Endodermal cell (in vitro differentiated cells): ENCODE data around the gene RAB3GAP2. TPM values are rescaled to one million over a fixed set of nuclear protein-coding genes. Genes with fewer than 3 reads are reported as not detected.
A peak's percentile ranks its signal among the peaks of the same experiment; 100 is the strongest.
"Not testable (repeated sequence)": the region's sequence is repeated elsewhere in the genome, so short reads cannot be mapped to it uniquely, and the experiment has no call there.

Experiments used
- DNase-seq: peaks from one replicate; pipeline ENCODE4 v3.0.0-alpha.2; 2017
- H3K27ac ChIP-seq: 2 replicates; pipeline ENCODE4 v1.5.1; 2013; ENCODE audit warnings: mild to moderate bottlenecking, low read depth, low read length, moderate library complexity
- H3K27me3 ChIP-seq: 2 replicates; pipeline ENCODE4 v1.6.1; 2013; ENCODE audit warnings: mild to moderate bottlenecking, low read length, moderate library complexity; ENCODE audit not compliant: insufficient read depth, control insufficient read depth, poor library complexity, severe bottlenecking
- H3K36me3 ChIP-seq: 2 replicates; pipeline ENCODE4 v1.7.0; 2013; ENCODE audit warnings: mild to moderate bottlenecking, low read length, moderate library complexity; ENCODE audit not compliant: control insufficient read depth, insufficient read depth
- H3K4me1 ChIP-seq: one replicate; pipeline ENCODE4 v1.7.0; 2013; ENCODE audit warnings: low read length; ENCODE audit not compliant: control insufficient read depth, insufficient read depth
- H3K4me3 ChIP-seq: 2 replicates; pipeline ENCODE4 v1.5.1; 2013; ENCODE audit warnings: mild to moderate bottlenecking, low read length, moderate library complexity
- H3K9ac ChIP-seq: 2 replicates; pipeline ENCODE4 v1.6.1; 2013; ENCODE audit warnings: mild to moderate bottlenecking, low read length, moderate library complexity; ENCODE audit not compliant: poor library complexity, severe bottlenecking; ENCODE audit errors: extremely low read depth
- H3K9me3 ChIP-seq: 2 replicates; pipeline ENCODE4 v1.6.1; 2013; ENCODE audit warnings: mild to moderate bottlenecking, low read length, moderate library complexity; ENCODE audit not compliant: control insufficient read depth
- H3K27ac Mint-ChIP-seq: 2 replicates; pipeline ENCODE4 v1.8.0; 2020; ENCODE audit warnings: mixed read lengths
- H3K27me3 Mint-ChIP-seq: 2 replicates; pipeline ENCODE4 v1.8.0; 2021; ENCODE audit warnings: mild to moderate bottlenecking, mixed read lengths; ENCODE audit not compliant: insufficient read depth
- H3K36me3 Mint-ChIP-seq: 2 replicates; pipeline ENCODE4 v1.8.0; 2020; ENCODE audit warnings: low read depth, mixed read lengths
- H3K4me1 Mint-ChIP-seq: 2 replicates; pipeline ENCODE4 v1.8.0; 2020; ENCODE audit warnings: mixed read lengths
- H3K4me3 Mint-ChIP-seq: 2 replicates; pipeline ENCODE4 v1.8.0; 2020; ENCODE audit warnings: mild to moderate bottlenecking, moderate library complexity, mixed read lengths
- H3K9me3 Mint-ChIP-seq: 2 replicates; pipeline ENCODE4 v1.8.0; 2020; ENCODE audit warnings: mild to moderate bottlenecking, mixed read lengths
- CTCF ChIP-seq: fragments of 200-600 bp; sonication (generic); conservative IDR thresholded peaks from 2 replicates; pipeline ENCODE4 v1.5.0; 2021; ENCODE audit warnings: antibody characterized with exemption, mild to moderate bottlenecking
- WGBS, 2 experiments: methylation state at CpG; one replicate each; pipeline versions ENCODE4 v1.1.5 to v1.1.7; 2013; ENCODE audit warnings: missing lambda C conversion rate in 2 of 2, mixed read lengths in 1 of 2; ENCODE audit not compliant: insufficient coverage in 1 of 2, insufficient read length in 1 of 2; 5-methylcytosine and 5-hydroxymethylcytosine counted together
- total RNA-seq, 2 donors: library from RNA; stranded (reverse); fragmentation: NEBNext Ultra II Directional in 1 of 2; extraction: Animal tissue kit (Norgen Biotek cat#: 25700) in 1 of 2; gene quantifications; 2 replicates in 1 of 2; 3 replicates in 1 of 2; pipeline ENCODE4 v1.2.1, GENCODE V29; 2021

RAB3GAP2 gene
- total RNA-seq, 2 donors from 2014 or later: 39.3 to 50.4 TPM

- no peaks in the 10 kb centered on the region for H3K27me3 Mint-ChIP-seq
- no peaks in the 10 kb centered on the region for H3K9me3 ChIP-seq
- no peak overlapping the region for H3K9ac ChIP-seq
- H3K4me3 ChIP-seq: no peak overlapping the region
- H3K27ac ChIP-seq: no peak overlapping the region
- no peaks in the 10 kb centered on the region for H3K27me3 ChIP-seq
- H3K36me3 ChIP-seq: peaks cover 8% of the 10 kb centered on the region
- 80 to 96% methylated on average over 1 to 3 of the region's 3 CpGs for WGBS, 2 experiments
- peaks cover 6% of the 10 kb centered on the region for H3K4me1 Mint-ChIP-seq
- no peak overlapping the region for H3K4me3 Mint-ChIP-seq
- no peak for DNase-seq
- H3K36me3 Mint-ChIP-seq: peaks cover 8% of the 10 kb centered on the region
- no peaks in the 10 kb centered on the region for H3K4me1 ChIP-seq
- H3K27ac Mint-ChIP-seq: no peak overlapping the region
- H3K9me3 Mint-ChIP-seq: no peaks in the 10 kb centered on the region
- no peak for TF ChIP-seq CTCF
These were observed 49.3 kb downstream of the RAB3GAP2 start for GRCh38 chr1:220222939-220223338.

- Histone ChIP-seq H3K9me3 (no peaks in the 10 kb centered on the region), H3K36me3 (peaks cover under 1% of the 10 kb centered on the region), H3K4me3 (no peak overlapping the region), H3K9ac (no peak overlapping the region), H3K27me3 (no peaks in the 10 kb centered on the region), H3K4me1 (no peaks in the 10 kb centered on the region), H3K27ac (no peak overlapping the region)
- Mint-ChIP-seq H3K4me3 (no peak overlapping the region), H3K4me1 (no peaks in the 10 kb centered on the region), H3K36me3 (peaks cover 8% of the 10 kb centered on the region), H3K27me3 (no peaks in the 10 kb centered on the region), H3K9me3 (no peaks in the 10 kb centered on the region), H3K27ac (no peak overlapping the region)
- TF ChIP-seq CTCF: no peak
- WGBS, 2 experiments: 98 to 100% methylated on average over 1 to 2 of the region's 3 CpGs
- no peak for DNase-seq
These were observed 50.6 kb downstream of the RAB3GAP2 start for GRCh38 chr1:220221670-220222069.

GRCh38 chr1:220221269-220221668 lies 51.0 kb downstream of the RAB3GAP2 start:
- H3K27me3 Mint-ChIP-seq: no peaks in the 10 kb centered on the region
- H3K36me3 ChIP-seq: no peaks in the 10 kb centered on the region
- no peak for DNase-seq
- no peaks in the 10 kb centered on the region for H3K4me1 ChIP-seq
- peaks cover 9% of the 10 kb centered on the region for H3K36me3 Mint-ChIP-seq
- no peak for TF ChIP-seq CTCF
- no CpG with 5 or more reads among the region's 1 CpG for WGBS, 2 experiments
- no peaks in the 10 kb centered on the region for H3K4me1 Mint-ChIP-seq
- no peaks in the 10 kb centered on the region for H3K9me3 Mint-ChIP-seq
- H3K4me3 Mint-ChIP-seq: no peak overlapping the region
- no peak overlapping the region for H3K27ac Mint-ChIP-seq
- H3K27ac ChIP-seq: no peak overlapping the region
- H3K4me3 ChIP-seq: no peak overlapping the region
- peaks cover 3% of the 10 kb centered on the region for H3K9me3 ChIP-seq
- no peak overlapping the region for H3K9ac ChIP-seq
- H3K27me3 ChIP-seq: no peaks in the 10 kb centered on the region

- not testable (repeated sequence) for DNase-seq, H3K9ac ChIP-seq, H3K27ac ChIP-seq, H3K4me1 ChIP-seq, H3K27me3 Mint-ChIP-seq, H3K27me3 ChIP-seq, H3K4me1 Mint-ChIP-seq, H3K9me3 Mint-ChIP-seq, H3K4me3 ChIP-seq, H3K36me3 ChIP-seq, H3K9me3 ChIP-seq, H3K4me3 Mint-ChIP-seq
- Mint-ChIP-seq H3K27ac (peak overlapping the region; percentile 60), H3K36me3 (peaks cover 10% of the 10 kb centered on the region)
- WGBS, 2 experiments: 91 to 98% methylated on average over 4 of the region's 4 CpGs
These were observed 51.6 kb downstream of the RAB3GAP2 start for GRCh38 chr1:220220699-220221040.
